GM18867 (cell line): ENCODE measurements around the gene CAPN13.
"Not testable (repeated sequence)": the region's sequence is repeated elsewhere in the genome, so short reads cannot be mapped to it uniquely, and the experiment has no call there.

Source experiments
- ATAC-seq: cut with Tn5 transposase; IDR thresholded peaks from one replicate; pipeline ENCODE4 v1.9.1; 2021; ENCODE audit warnings: mild to moderate bottlenecking, moderate library complexity; ENCODE audit not compliant: unreplicated experiment

Gene CAPN13

DNA sequence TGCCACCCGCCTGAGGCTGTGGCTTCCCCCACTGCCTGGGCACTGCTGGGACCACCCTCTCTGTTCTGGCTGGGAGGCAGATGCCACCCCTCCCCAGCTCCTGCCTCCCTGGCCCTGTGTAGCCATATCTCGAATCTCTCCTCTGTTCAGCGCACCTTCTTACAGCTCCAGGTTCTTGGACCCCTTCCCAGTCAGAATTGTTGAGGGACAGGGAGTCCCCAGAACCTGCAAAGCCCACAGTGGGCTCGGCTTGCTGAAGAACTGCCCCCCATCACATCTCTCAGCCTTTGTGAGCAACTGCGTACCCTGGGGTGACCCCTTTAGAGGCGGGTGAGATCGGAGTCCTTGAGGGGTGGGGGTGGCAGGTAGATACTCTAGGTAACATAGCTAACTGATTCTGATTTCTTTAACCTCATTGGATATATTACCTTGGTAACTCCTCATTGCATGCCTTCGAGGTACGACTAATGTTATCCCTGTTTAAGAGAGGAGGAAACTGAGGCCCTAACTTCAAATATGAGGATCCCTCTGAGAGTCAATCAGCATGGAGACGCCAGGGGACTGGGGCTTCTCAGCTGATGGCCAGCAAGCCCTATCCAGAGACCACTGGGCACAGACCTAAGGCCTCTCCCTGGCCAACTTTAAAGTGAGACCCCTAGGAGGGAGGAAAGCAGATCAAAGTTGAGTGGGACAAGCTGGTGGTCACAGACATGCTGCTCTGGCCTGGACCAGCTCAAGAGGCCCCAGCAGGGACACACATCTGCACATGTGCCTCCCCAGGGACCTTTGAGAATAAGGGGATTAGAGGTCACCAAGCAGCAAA lies 101.3 kb downstream of the CAPN13 start:
- ATAC-seq, result no peak

DNA sequence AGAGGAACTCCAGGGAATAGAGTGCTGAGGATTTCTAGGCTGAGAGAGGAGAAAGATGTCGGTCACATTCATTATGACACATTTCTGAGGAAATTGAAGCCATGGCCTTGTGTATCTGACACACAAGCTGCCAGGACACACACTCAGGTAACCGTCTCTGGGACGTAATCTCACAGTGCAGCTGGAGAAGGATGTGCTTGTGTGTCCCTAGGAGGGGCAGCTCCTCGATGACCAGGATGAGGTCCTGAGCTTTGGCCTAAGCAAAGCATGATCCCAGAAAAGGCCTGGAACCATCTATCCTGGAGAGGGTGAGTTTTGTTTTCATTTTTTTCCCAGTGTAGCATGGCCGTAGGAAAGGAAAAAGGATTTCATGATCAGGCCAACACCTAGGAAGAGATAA lies 102.2 kb downstream of the CAPN13 start:
- no peak for ATAC-seq

DNA sequence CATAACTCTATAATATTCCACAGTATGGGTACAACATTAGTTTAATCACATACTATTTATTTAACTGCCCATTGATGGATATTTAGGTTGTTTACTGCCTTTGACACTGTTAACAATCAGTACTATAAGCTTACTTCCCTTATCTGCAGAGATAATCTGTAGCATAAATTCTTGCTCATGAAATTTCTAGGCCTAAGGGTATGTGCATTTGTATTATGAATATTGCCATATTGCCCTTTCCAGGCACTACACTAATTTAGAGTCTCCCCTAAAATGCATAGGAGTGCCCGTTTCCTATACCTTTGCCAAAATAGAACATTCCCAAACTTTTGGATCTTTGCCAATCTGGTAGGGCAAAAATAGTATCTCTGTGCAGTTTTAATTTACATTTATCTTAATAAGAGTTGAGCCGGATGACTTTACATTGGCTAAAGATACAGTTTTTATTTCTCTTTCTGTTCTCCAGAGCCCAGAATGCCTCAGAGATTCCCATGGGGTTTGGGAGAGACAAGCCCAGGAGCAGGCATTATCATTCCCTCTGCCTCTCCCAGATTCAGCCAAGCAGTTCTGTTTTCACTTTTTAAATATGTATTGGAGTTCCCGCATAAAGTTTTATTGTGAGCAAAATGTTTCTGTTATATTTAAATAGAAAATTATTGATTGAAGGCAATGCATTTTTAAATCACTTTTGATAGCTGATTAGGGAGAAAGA lies 102.8 kb downstream of the CAPN13 start:
- no peak for ATAC-seq

DNA sequence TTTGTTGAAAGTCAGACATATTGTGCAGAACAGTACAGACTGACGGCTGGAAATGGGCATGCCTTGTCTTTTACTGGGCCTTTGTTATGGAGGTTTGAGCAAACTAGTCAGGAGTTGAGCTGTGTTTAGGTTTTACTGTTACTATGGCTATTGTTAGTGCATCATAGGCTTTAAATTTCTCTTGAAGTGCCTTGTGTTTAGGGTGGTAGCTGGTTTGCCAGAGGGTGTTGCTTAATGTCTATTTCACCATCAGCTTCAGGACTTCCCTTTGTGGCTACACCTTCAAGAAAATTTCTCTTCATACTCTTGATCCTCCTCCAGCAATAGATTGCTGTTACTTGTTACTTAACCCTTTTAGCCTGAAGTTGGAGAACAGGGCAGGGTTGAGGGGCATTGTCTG lies 104.6 kb downstream of the CAPN13 start:
- no peak for ATAC-seq

DNA sequence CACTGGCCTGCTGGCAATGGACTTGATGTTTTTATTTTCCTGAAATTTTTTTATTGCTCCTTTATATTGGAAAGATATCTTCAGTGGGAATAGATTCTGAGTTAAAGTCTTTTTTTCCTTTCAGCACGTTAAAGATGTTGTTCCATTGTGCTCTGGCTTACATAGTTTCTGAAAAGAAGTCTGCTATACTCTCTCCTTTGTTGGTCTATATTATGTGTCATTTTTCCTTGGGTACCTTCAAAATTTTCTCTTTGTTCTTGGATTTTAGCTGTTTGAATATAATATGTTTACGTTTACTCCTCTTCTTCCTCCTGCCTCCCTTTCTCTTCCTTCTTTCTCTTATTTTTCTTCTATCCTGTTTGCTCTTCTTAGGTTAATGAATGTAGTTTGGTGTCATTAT lies 105.5 kb downstream of the CAPN13 start:
- ATAC-seq, result no peak

GRCh38 chr2:30697242-30698103 lies 109.8 kb downstream of the CAPN13 start:
- ATAC-seq, result not testable (repeated sequence)

DNA sequence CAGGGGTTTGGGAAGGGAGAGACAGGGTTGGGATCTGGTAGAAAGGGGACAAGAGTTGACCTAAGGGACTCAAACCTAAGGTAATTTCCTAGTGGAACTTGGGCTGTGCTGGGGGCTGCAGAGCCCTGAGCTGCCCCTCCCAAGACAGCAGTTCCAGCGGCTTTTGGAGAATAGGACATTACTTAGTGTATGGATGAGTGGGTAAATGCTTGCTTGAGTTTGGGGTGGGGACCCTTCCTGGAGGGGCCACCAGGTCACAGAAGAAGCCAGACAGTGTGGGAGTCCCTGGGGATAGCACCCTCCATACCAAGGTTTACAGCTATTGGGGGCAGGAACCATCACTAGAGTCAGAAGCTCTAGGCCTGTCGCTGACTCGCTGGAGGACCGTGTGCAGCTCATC lies 111.5 kb downstream of the CAPN13 start:
- ATAC-seq, result no peak

DNA sequence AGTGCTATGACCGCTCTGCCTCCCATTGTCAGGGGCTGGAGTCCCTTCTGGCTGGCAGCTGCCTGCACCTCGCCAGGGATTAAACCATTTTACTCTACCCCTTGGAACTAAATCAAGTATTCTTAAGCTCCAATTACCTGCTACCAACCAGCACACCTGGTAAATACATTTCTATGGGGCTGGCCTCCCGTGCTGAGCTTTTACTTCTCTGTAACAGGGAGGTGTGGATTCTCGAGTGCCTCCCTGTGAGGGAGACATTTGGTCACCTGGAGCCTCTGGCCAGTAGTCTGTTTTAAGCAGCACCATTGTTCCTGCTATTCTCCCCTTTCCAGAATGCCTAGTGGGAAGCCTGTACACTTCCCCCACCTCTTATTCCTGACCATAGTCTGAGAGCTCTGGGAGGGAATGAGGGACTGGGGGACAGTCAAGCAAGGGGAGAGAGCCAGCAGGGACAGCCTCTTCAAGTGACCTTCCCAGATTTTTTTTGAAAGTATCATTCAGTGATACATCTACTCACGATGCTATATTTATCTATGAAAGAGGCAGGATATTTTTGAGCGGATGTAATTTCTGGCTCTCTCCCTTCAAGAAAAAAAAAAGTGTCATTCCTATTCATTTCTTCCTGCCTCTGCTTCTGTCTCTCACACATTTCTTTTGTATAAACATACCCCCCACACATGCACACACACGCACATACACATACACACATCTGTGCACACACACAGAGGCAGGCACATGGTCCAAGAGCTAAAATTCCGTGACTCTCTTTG lies 112.8 kb downstream of the CAPN13 start:
- no peak for ATAC-seq

DNA sequence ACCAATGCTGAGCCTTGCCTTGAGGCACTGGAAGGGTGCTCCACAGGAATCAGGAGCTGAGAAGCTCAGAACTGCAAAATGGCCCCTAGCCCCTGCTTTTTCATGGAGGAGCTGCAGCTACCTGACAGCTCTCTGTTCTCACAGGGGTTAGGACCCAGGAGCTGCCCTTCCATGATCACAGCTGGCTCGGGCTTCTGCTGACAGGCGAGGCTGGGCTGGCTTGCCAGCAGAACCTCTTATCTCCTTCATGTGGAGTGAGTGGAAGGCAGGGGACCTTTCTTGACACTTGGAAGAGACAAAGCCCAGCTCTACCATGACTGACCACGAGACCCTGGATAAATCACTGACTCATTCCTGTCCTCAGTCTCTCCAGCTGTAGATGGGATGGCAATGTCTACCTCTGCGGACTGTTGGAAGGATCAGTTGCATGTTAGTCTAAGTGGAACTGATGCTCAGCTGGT lies 113.4 kb downstream of the CAPN13 start:
- ATAC-seq, result no peak

DNA sequence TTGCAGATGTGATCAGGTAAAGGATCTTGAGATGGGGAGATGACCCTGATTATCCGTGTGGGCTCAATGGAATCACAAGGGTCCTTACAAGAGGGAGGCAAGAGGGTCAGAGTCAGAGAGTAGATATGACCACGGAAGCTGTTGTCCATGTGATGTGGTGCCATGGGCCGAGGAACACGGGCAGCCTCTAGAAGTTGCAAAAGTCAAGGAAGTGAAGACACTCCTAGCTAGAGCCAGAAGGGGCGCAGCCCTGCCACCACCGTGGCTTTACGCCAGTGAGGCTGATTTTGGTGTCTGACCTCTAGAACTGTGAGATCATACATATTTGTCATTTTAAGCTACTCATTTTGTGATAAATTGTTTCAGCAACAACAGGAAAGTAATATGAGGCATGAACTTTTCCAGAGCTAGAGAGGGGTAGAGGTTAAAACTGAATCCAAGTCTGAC lies 114.4 kb downstream of the CAPN13 start:
- no peak for ATAC-seq

- no peak for ATAC-seq
These were observed 115.1 kb downstream of the CAPN13 start for GRCh38 chr2:30691948-30692828.

GRCh38 chr2:30691091-30691947 lies 115.9 kb downstream of the CAPN13 start:
- no peak for ATAC-seq

GRCh38 chr2:30690126-30690561 lies 117.1 kb downstream of the CAPN13 start:
- ATAC-seq, result no peak

DNA sequence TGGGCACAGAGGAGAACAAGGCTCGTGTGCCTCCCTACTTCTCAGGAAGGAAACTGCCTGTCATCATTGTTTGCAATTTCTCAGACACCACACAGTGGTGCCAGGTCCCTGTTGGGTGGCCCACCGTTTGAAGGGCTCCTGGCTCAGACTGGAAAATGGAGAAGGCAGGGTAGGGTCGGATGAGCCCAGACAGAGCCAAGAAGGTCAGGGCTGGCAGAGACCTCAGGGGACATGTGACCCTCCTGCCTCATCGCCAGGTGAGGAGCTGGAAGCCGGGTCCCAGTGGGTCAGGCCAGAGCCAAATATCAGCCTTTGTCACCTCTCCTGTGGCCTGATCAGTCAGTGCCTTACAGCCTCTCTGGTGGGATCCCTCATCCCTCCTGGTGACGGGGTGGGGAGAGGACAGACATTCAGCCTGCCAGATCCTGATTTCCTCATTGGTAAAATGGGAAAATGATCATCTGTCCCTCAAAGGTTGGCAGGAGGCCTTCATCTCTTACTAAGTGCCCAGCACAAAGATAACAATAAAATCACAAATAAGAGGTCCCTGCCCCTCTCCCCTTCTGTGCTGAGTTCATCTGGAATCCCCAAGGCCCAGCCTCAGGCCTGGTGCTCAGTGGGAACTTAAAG lies 117.6 kb downstream of the CAPN13 start:
- no peak for ATAC-seq

- ATAC-seq, result no peak
These were observed 118.3 kb downstream of the CAPN13 start for GRCh38 chr2:30688956-30689401.

- ATAC-seq, result no peak
These were observed 120.6 kb downstream of the CAPN13 start for GRCh38 chr2:30686669-30687068.

- ATAC-seq, result no peak
These were observed 121.2 kb downstream of the CAPN13 start for GRCh38 chr2:30686000-30686399.

- no peak for ATAC-seq
These were observed 122.2 kb downstream of the CAPN13 start for GRCh38 chr2:30684996-30685395.
